Suprapubic skin (tissue), 4 donors: ENCODE data around the gene GREM1. TPM values are rescaled to one million over a fixed set of nuclear protein-coding genes. Genes with fewer than 3 reads are reported as not detected.

Experiments
- DNase-seq, 2 donors: peaks; one replicate each; pipeline ENCODE4 v3.0.0-alpha.2; 2019; ENCODE audit warnings: low spot score in 2 of 2
- H3K27ac ChIP-seq: fragments of 200-600 bp; sonication (generic); one replicate; pipeline ENCODE4 v1.5.1; 2019
- H3K27me3 ChIP-seq: fragments of 200-600 bp; sonication (generic); one replicate; pipeline ENCODE4 v1.5.1; 2019
- H3K36me3 ChIP-seq: fragments of 200-600 bp; sonication (generic); one replicate; pipeline ENCODE4 v1.5.1; 2019
- H3K4me1 ChIP-seq: fragments of 200-600 bp; sonication (generic); one replicate; pipeline ENCODE4 v1.5.1; 2019
- H3K4me3 ChIP-seq: fragments of 200-600 bp; sonication (generic); one replicate; pipeline ENCODE4 v1.5.1; 2019; ENCODE audit warnings: mild to moderate bottlenecking
- H3K9me3 ChIP-seq: fragments of 200-600 bp; sonication (generic); one replicate; pipeline ENCODE4 v1.5.1; 2019
- EP300 ChIP-seq: sonication (generic); formaldehyde crosslinking; IDR thresholded peaks from one replicate; pipeline ENCODE4 v1.6.1; 2017; ENCODE audit warnings: antibody characterized with exemption
- POLR2A ChIP-seq, 2 donors: fragments of 450-650 bp; IDR thresholded peaks; one replicate each; pipeline ENCODE4 v1.6.1; 2017; ENCODE audit warnings: antibody characterized with exemption in 2 of 2, mild to moderate bottlenecking in 2 of 2, moderate library complexity in 2 of 2
- POLR2AphosphoS5 ChIP-seq, 3 donors: sonication (generic); formaldehyde crosslinking; IDR thresholded peaks; one replicate each; pipeline ENCODE4 v1.6.1; 2017; ENCODE audit warnings: antibody characterized with exemption in 3 of 3
- WGBS: methylation state at CpG from one replicate; pipeline ENCODE4 v1.1.5; 2018; 5-methylcytosine and 5-hydroxymethylcytosine counted together
- total RNA-seq, 4 donors: library from RNA; depleted of rRNA; stranded (reverse); fragments of >200 nt; gene quantifications; one replicate each; pipeline ENCODE4 v1.1.0, GENCODE V29; 2016
- TF ChIP-seq, protein P1 (sequence below), 2 donors: fragments of 200-600 bp in 1 of 2; fragments of 450-650 bp in 1 of 2; sonication (generic) in 1 of 2; IDR thresholded peaks; one replicate each; pipeline ENCODE4 v1.5.1; 2016 to 2019; ENCODE audit warnings: antibody characterized with exemption in 2 of 2, mild to moderate bottlenecking in 1 of 2, moderate library complexity in 1 of 2

GREM1 gene
- total RNA-seq, 4 donors from 2014 or later, result 0.85 to 3.6 (median 1.6) TPM

DNA sequence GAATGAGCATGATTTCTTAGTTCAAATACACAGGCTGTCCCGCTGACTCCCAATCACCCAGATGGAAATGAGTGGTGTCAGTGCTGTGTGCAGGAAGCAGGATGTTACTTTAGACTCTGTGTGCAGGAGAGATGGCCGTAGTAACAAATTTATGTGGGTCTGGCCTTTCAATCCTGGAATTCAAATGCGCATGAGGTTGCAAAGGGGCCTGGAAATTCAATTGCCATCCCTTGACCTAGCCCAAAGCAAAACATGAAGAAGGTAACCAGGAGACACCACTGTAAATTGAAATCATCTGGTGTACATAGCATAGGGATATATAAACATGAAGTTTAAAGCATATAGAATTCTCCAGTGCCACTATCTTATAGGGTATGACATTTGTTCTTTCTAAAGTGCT lies 33.2 kb downstream of the GREM1 start:
- no peak overlapping the region for H3K27ac ChIP-seq
- TF ChIP-seq POLR2AphosphoS5 (IDR thresholded peaks at IDR 0.05), result no peak
- TF ChIP-seq, protein P1, sequence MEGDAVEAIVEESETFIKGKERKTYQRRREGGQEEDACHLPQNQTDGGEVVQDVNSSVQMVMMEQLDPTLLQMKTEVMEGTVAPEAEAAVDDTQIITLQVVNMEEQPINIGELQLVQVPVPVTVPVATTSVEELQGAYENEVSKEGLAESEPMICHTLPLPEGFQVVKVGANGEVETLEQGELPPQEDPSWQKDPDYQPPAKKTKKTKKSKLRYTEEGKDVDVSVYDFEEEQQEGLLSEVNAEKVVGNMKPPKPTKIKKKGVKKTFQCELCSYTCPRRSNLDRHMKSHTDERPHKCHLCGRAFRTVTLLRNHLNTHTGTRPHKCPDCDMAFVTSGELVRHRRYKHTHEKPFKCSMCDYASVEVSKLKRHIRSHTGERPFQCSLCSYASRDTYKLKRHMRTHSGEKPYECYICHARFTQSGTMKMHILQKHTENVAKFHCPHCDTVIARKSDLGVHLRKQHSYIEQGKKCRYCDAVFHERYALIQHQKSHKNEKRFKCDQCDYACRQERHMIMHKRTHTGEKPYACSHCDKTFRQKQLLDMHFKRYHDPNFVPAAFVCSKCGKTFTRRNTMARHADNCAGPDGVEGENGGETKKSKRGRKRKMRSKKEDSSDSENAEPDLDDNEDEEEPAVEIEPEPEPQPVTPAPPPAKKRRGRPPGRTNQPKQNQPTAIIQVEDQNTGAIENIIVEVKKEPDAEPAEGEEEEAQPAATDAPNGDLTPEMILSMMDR (IDR thresholded peaks at IDR 0.05), result no peak
- TF ChIP-seq POLR2A (IDR thresholded peaks at IDR 0.05), result no peak
- TF ChIP-seq EP300, result no peak
- no peak overlapping the region for H3K4me3 ChIP-seq
- DNase-seq, result no peak
- H3K36me3 ChIP-seq, result no peaks in the 10 kb centered on the region
- H3K4me1 ChIP-seq, result no peaks in the 10 kb centered on the region
- no peaks in the 10 kb centered on the region for H3K9me3 ChIP-seq
- H3K27me3 ChIP-seq, result no peaks in the 10 kb centered on the region
- 68% methylated on average over 3 of the region's 3 CpGs for WGBS

DNA sequence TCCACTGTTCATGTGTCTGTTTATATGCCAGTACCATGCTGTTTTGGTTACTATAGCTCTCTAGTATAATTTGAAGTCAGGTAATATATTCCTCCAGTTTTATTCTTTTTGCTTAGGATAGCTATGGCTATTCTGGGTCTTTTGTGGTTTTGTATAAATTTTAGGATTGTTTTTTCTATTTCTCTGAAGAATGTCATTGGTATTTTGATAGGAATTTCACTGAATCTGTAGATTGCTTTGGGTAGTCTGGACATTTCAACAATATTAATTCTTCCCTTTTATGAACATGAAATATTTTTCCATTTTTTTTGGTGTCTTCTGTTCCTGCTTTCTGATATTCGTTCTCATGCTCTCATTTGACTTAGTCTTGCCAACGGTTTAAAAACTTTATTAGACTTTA lies 39.6 kb downstream of the GREM1 start:
- no peak overlapping the region for H3K27ac ChIP-seq
- WGBS, result 77% methylated on average over 2 of the region's 2 CpGs
- no peaks in the 10 kb centered on the region for H3K36me3 ChIP-seq
- H3K4me3 ChIP-seq, result no peak overlapping the region
- no peak for TF ChIP-seq EP300
- TF ChIP-seq POLR2A (IDR thresholded peaks at IDR 0.05), result no peak
- TF ChIP-seq, protein P1 (IDR thresholded peaks at IDR 0.05), result no peak
- TF ChIP-seq POLR2AphosphoS5 (IDR thresholded peaks at IDR 0.05), result no peak
- H3K27me3 ChIP-seq, result no peaks in the 10 kb centered on the region
- no peak for DNase-seq
- H3K4me1 ChIP-seq, result no peaks in the 10 kb centered on the region
- no peaks in the 10 kb centered on the region for H3K9me3 ChIP-seq

DNA sequence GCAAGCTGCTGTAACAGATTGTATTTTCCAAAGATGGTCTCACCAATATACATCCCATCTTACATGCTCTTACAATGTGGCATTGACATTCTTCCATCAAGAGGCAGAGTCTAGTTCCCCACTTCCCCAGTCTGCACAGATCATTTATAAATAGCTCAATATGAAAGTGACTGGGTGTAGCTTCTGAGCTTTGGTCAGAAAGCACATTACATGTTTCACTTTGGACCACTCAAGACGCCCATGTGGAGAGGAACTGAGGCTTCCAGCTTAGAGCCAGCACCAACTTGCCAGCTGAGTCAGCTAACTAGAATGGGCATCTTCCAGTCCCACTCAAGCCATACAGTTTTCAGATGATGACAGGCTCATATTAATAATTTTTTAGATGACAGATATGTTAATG lies 45.5 kb downstream of the GREM1 start:
- H3K27ac ChIP-seq, result no peak overlapping the region
- H3K9me3 ChIP-seq, result no peaks in the 10 kb centered on the region
- no peaks in the 10 kb centered on the region for H3K36me3 ChIP-seq
- TF ChIP-seq POLR2A (IDR thresholded peaks at IDR 0.05) (no peak), POLR2AphosphoS5 (IDR thresholded peaks at IDR 0.05) (no peak), EP300 (no peak)
- TF ChIP-seq, protein P1 (IDR thresholded peaks at IDR 0.05), result no peak
- DNase-seq, result no peak
- H3K27me3 ChIP-seq, result no peaks in the 10 kb centered on the region
- WGBS, result 67% methylated on average over 1 of the region's 1 CpG
- no peak overlapping the region for H3K4me3 ChIP-seq
- no peaks in the 10 kb centered on the region for H3K4me1 ChIP-seq

DNA sequence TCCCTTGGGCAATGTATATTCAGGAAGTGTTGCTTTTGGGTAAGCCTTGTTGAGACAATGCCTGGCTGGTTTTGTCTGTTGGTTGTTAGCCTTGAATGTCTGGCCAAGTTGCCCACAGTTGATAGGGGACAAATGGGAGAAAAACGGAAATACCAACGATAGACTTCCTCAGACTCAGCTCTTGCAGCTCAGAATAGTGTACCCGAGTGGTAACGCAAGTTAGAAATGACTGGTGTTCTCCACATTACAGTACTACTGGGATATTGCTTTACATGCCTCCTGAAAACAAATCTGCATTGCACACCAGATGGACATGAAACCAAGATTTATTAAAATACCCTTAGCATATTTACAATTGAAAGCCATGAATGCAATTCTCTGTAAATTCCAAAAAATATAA lies 47.4 kb downstream of the GREM1 start:
- Histone ChIP-seq H3K27ac (no peak overlapping the region), H3K4me3 (no peak overlapping the region), H3K36me3 (no peaks in the 10 kb centered on the region), H3K4me1 (no peaks in the 10 kb centered on the region), H3K27me3 (no peaks in the 10 kb centered on the region), H3K9me3 (no peaks in the 10 kb centered on the region)
- TF ChIP-seq EP300 (no peak), POLR2AphosphoS5 (IDR thresholded peaks at IDR 0.05) (no peak), POLR2A (IDR thresholded peaks at IDR 0.05) (no peak)
- TF ChIP-seq, protein P1 (IDR thresholded peaks at IDR 0.05), result no peak
- no peak for DNase-seq
- WGBS, result 52% methylated on average over 4 of the region's 4 CpGs

DNA sequence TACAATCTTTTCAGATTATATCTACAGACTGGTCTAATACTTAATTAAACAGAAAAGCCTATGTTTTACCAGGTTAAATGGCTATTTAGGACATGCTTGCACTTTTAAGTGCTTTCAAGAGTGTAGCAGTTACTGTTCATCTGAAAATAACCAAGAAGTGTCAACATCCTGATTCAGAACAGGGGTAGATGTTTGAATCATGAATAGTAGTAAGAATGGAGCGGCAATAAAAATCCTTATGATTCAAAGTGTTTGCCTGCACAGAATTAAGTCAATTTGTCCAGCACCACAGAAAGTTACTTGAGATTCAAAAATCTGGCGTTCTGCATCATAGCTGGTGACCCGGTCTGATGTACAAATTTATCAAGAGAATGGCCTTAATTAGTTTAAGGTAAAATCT lies 48.3 kb downstream of the GREM1 start:
- Histone ChIP-seq H3K4me1 (no peaks in the 10 kb centered on the region), H3K36me3 (no peaks in the 10 kb centered on the region), H3K9me3 (no peaks in the 10 kb centered on the region), H3K4me3 (no peak overlapping the region), H3K27me3 (no peaks in the 10 kb centered on the region), H3K27ac (no peak overlapping the region)
- TF ChIP-seq, protein P1 (IDR thresholded peaks at IDR 0.05), result no peak
- TF ChIP-seq POLR2AphosphoS5 (IDR thresholded peaks at IDR 0.05), result no peak
- 61% methylated on average over 3 of the region's 3 CpGs for WGBS
- DNase-seq, result no peak
